H1 (cell line): Measurements from ENCODE around the gene CC2D2A. TPM values are rescaled to one million over a fixed set of nuclear protein-coding genes. Genes with fewer than 3 reads are reported as not detected.

Source experiments
- CTCF ChIA-PET: fragments of 300-600 bp; sonication (Branson Sonifier 250); formaldehyde crosslinking; loops from one replicate; lab custom pipeline; 2021; ENCODE audit not compliant: partially characterized antibody; lab: Charles Lee
- POLR2A ChIA-PET: fragments of 300-600 bp; sonication (Branson Sonifier 250); formaldehyde crosslinking; loops from one replicate; lab custom pipeline; 2021; ENCODE audit warnings: inconsistent platforms; ENCODE audit not compliant: partially characterized antibody; lab: Charles Lee
- DNase-seq, 2 experiments: peaks; one replicate each; pipeline versions ENCODE4 v3.0.0 to v3.0.0-alpha.2; 2010 to 2022; ENCODE audit warnings: low spot score in 2 of 2, low read depth in 1 of 2, mixed read lengths in 1 of 2
- FAIRE-seq: peaks from 2 replicates; lab custom pipeline; 2011; peaks lifted over from hg19 to GRCh38; lab: Jason Lieb, UNC
- H2AFZ ChIP-seq: 2 replicates; pipeline ENCODE4 v1.8.1; 2012; ENCODE audit warnings: low read length, inconsistent platforms
- H2AK5ac ChIP-seq: 2 replicates; pipeline ENCODE4 v1.6.1; 2013; ENCODE audit warnings: low read depth, low read length
- H2BK120ac ChIP-seq: replicated peaks from 2 replicates; pipeline ENCODE3; 2013; ENCODE audit warnings: low read depth, low read length, inconsistent platforms
- H2BK12ac ChIP-seq: 2 replicates; pipeline ENCODE4 v1.6.1; 2013; ENCODE audit warnings: low read depth, low read length
- H2BK15ac ChIP-seq: 2 replicates; pipeline ENCODE4 v1.6.1; 2013; ENCODE audit warnings: low read length
- H2BK20ac ChIP-seq: 2 replicates; pipeline ENCODE4 v1.6.1; 2013; ENCODE audit warnings: low read length
- H2BK5ac ChIP-seq: 2 replicates; pipeline ENCODE4 v1.6.1; 2013; ENCODE audit warnings: low read depth, low read length
- H3K14ac ChIP-seq: 2 replicates; pipeline ENCODE4 v1.6.1; 2013; ENCODE audit warnings: inconsistent platforms; ENCODE audit not compliant: insufficient read length
- H3K18ac ChIP-seq: 2 replicates; pipeline ENCODE4 v1.6.1; 2013; ENCODE audit warnings: low read length; ENCODE audit errors: extremely low read depth
- H3K23ac ChIP-seq: 2 replicates; pipeline ENCODE4 v1.6.1; 2013; ENCODE audit warnings: inconsistent platforms; ENCODE audit not compliant: insufficient read length
- H3K23me2 ChIP-seq: 2 replicates; pipeline ENCODE4 v1.6.1; 2013; ENCODE audit warnings: low read depth, low read length
- H3K27ac ChIP-seq: 2 replicates; pipeline ENCODE4 v1.6.1; 2011; ENCODE audit warnings: low read depth, low read length, inconsistent platforms
- H3K27me3 ChIP-seq, 4 experiments: replicated peaks in 1 of 4; 1 replicate in 1 of 4; 2 replicates in 3 of 4; pipeline versions ENCODE4 v1.6.1 to v1.8.1; 2011 to 2013; ENCODE audit warnings: low read length in 3 of 4, mild to moderate bottlenecking in 3 of 4, inconsistent platforms in 2 of 4, mixed read lengths in 2 of 4, moderate library complexity in 1 of 4; ENCODE audit not compliant: control insufficient read depth in 3 of 4, insufficient read depth in 3 of 4; ENCODE audit errors: extremely low read depth in 1 of 4
- H3K36me3 ChIP-seq, 4 experiments: 2 replicates each; pipeline versions ENCODE4 v1.6.1 to v1.8.1; 2011 to 2013; ENCODE audit warnings: mild to moderate bottlenecking in 4 of 4, low read length in 3 of 4, moderate library complexity in 2 of 4, control low read depth in 1 of 4, inconsistent platforms in 1 of 4; ENCODE audit not compliant: insufficient read depth in 4 of 4, control insufficient read depth in 2 of 4
- H3K4ac ChIP-seq: replicated peaks from 2 replicates; pipeline ENCODE3; 2013; ENCODE audit warnings: low read length, low read depth, mixed read lengths, inconsistent platforms; ENCODE audit not compliant: insufficient read length
- H3K4me1 ChIP-seq, 4 experiments: replicated peaks in 1 of 4; 1 replicate in 1 of 4; 2 replicates in 3 of 4; pipeline versions ENCODE4 v1.6.1 to v1.8.1; 2011 to 2013; ENCODE audit warnings: low read length in 3 of 4, inconsistent platforms in 2 of 4, mixed read lengths in 1 of 4; ENCODE audit not compliant: insufficient read depth in 4 of 4, control insufficient read depth in 3 of 4
- H3K4me2 ChIP-seq, 2 experiments: 2 replicates each; pipeline versions ENCODE4 v1.6.1 to v1.8.1; 2011 to 2013; ENCODE audit warnings: low read depth in 2 of 2, low read length in 2 of 2, control low read depth in 1 of 2, inconsistent platforms in 1 of 2, mild to moderate bottlenecking in 1 of 2; ENCODE audit not compliant: insufficient read depth in 1 of 2
- H3K4me3 ChIP-seq, 4 experiments: fragments of 200-600, 300-600 bp in 1 of 4; sonication (generic), shearing (Covaris generic), sonication (Bioruptor Twin) in 1 of 4; 2 replicates each; pipeline versions ENCODE4 v1.5.1 to v1.8.1; 2011 to 2016; ENCODE audit warnings: low read length in 4 of 4, low read depth in 3 of 4, control low read depth in 2 of 4, inconsistent platforms in 2 of 4, mild to moderate bottlenecking in 2 of 4, mixed read lengths in 1 of 4, moderate library complexity in 1 of 4; ENCODE audit not compliant: insufficient read depth in 2 of 4; ENCODE audit errors: extremely low read depth in 1 of 4
- H3K56ac ChIP-seq: replicated peaks from 2 replicates; pipeline ENCODE3; 2013; ENCODE audit warnings: low read depth, mild to moderate bottlenecking, mixed read lengths, low read length, inconsistent platforms; ENCODE audit not compliant: insufficient read length
- H3K79me1 ChIP-seq: 2 replicates; pipeline ENCODE4 v1.6.1; 2013; ENCODE audit warnings: low read depth, low read length, control low read depth
- H3K79me2 ChIP-seq, 2 experiments: 2 replicates each; pipeline versions ENCODE4 v1.6.1 to v1.8.1; 2012 to 2013; ENCODE audit warnings: low read length in 2 of 2, mild to moderate bottlenecking in 2 of 2, inconsistent platforms in 1 of 2; ENCODE audit not compliant: insufficient read depth in 2 of 2, control insufficient read depth in 1 of 2
- H3K9ac ChIP-seq, 4 experiments: replicated peaks in 1 of 4; 1 replicate in 1 of 4; 2 replicates in 3 of 4; pipeline versions ENCODE4 v1.6.1 to v1.8.1; 2011 to 2013; ENCODE audit warnings: low read depth in 3 of 4, low read length in 3 of 4, control low read depth in 2 of 4, mild to moderate bottlenecking in 2 of 4, moderate library complexity in 2 of 4, inconsistent platforms in 1 of 4; ENCODE audit errors: extremely low read depth in 1 of 4
- H3K9me3 ChIP-seq, 2 experiments: 2 replicates each; pipeline versions ENCODE4 v1.6.1 to v1.8.1; 2012 to 2013; ENCODE audit warnings: mild to moderate bottlenecking in 2 of 2, moderate library complexity in 2 of 2, control low read depth in 1 of 2, inconsistent platforms in 1 of 2, low read depth in 1 of 2, low read length in 1 of 2, mixed read lengths in 1 of 2; ENCODE audit not compliant: insufficient read depth in 2 of 2
- H4K20me1 ChIP-seq, 2 experiments: replicated peaks in 1 of 2; 2 replicates each; pipeline versions ENCODE3 to v1.8.1; 2011 to 2013; ENCODE audit warnings: inconsistent platforms in 2 of 2, low read length in 2 of 2, mild to moderate bottlenecking in 1 of 2; ENCODE audit not compliant: insufficient read depth in 2 of 2, control insufficient read depth in 1 of 2
- H4K5ac ChIP-seq: 2 replicates; pipeline ENCODE4 v1.6.1; 2013; ENCODE audit warnings: low read length, low read depth, mixed read lengths, inconsistent platforms; ENCODE audit not compliant: insufficient read length
- H4K8ac ChIP-seq: 2 replicates; pipeline ENCODE4 v1.8.0; 2013; ENCODE audit warnings: mild to moderate bottlenecking, moderate library complexity, low read length, inconsistent platforms; ENCODE audit not compliant: insufficient read depth; ENCODE audit errors: extremely low read depth
- H4K91ac ChIP-seq: replicated peaks from 2 replicates; pipeline ENCODE3; 2013; ENCODE audit warnings: low read length, mixed read lengths, inconsistent platforms; ENCODE audit not compliant: insufficient read length
- ATF2 ChIP-seq: IDR thresholded peaks from 2 replicates; pipeline ENCODE4 v1.6.1; 2012; ENCODE audit warnings: low read length, inconsistent platforms
- CEBPB ChIP-seq: IDR thresholded peaks from 2 replicates; pipeline ENCODE4 v1.6.1; 2012; ENCODE audit warnings: low read depth, low read length
- HDAC6 ChIP-seq: IDR thresholded peaks from one replicate; pipeline ENCODE4 v1.7.1; 2012; ENCODE audit warnings: low read depth, mild to moderate bottlenecking, inconsistent platforms, low read length, moderate library complexity
- MAFK ChIP-seq: IDR thresholded peaks from 2 replicates; pipeline ENCODE4 v1.6.1; 2012; ENCODE audit warnings: low read depth, mild to moderate bottlenecking, improper control_type of control experiment, low read length
- NANOG ChIP-seq: IDR thresholded peaks from 2 replicates; pipeline ENCODE4 v1.6.1; 2011; ENCODE audit warnings: low read length, low read depth, mild to moderate bottlenecking, inconsistent platforms; ENCODE audit not compliant: insufficient read depth, poor library complexity, severe bottlenecking
- POLR2A ChIP-seq, 2 experiments: IDR thresholded peaks; 1 replicate in 1 of 2; 2 replicates in 1 of 2; pipeline ENCODE4 v1.6.1; 2011; ENCODE audit warnings: low read depth in 2 of 2, low read length in 2 of 2, mild to moderate bottlenecking in 2 of 2; ENCODE audit errors: control extremely low read depth in 1 of 2
- RNF2 ChIP-seq: fragments of 200-900, 300-1000 bp; sonication (generic); IDR thresholded peaks from 2 replicates; pipeline ENCODE4 v1.7.1; 2016; ENCODE audit warnings: borderline replicate concordance, low read depth, mild to moderate bottlenecking, antibody characterized with exemption, low read length; ENCODE audit not compliant: poor library complexity, severe bottlenecking; ENCODE audit errors: missing control alignments
- SIN3A ChIP-seq, 2 experiments: IDR thresholded peaks in 1 of 2; conservative IDR thresholded peaks in 1 of 2; 2 replicates each; pipeline ENCODE4 v1.6.1; 2011 to 2012; ENCODE audit warnings: low read length in 2 of 2, improper control_type of control experiment in 1 of 2, low read depth in 1 of 2, mild to moderate bottlenecking in 1 of 2
- WGBS, 2 experiments: shearing (Covaris generic) in 1 of 2; methylation state at CpG; one replicate each; pipeline versions ENCODE4 v1.1.6 to v1.1.7; 2013 to 2015; ENCODE audit warnings: low lambda C conversion rate in 2 of 2, mixed read lengths in 2 of 2, inconsistent platforms in 1 of 2, low coverage in 1 of 2, missing lambda C conversion rate in 1 of 2; ENCODE audit not compliant: insufficient replicate concordance in 2 of 2, insufficient coverage in 1 of 2, insufficient read length in 1 of 2; ENCODE audit errors: extremely low coverage in 1 of 2, missing lambda C conversion rate in 1 of 2; 5-methylcytosine and 5-hydroxymethylcytosine counted together
- polyA plus RNA-seq, 7 experiments: library from polyadenylated mRNA; depleted of rRNA in 3 of 7; stranded (reverse) in 5 of 7; unstranded in 2 of 7; fragments of >200 nt in 5 of 7; fragments of 200-250 nt in 2 of 7; gene quantifications; 1 replicate in 5 of 7; 2 replicates in 1 of 7; 4 replicates in 1 of 7; pipeline versions ENCODE4 v1.2.1 to v1.2.3, GENCODE V29; 2011 to 2013; ENCODE audit warnings: missing spikeins in 2 of 7, mixed read lengths in 2 of 7
- total RNA-seq: library from RNA; stranded (reverse); fragmentation: NEBNext Ultra II Directional; extraction: Animal tissue kit (Norgen Biotek cat#: 25700); gene quantifications from 2 replicates; pipeline ENCODE4 v1.2.1, GENCODE V29; 2021

Gene CC2D2A
- total and polyA plus RNA-seq, 2 of the 8 experiments (the other 6 are each of a cell fraction or from before 2014, with no cell fraction given) = 11.0 to 12.2 TPM

GRCh38 chr4:15479089-15479912 is 9.6 kb downstream of the CC2D2A start:
- Histone ChIP-seq H3K36me3 (no peaks in the 10 kb centered on the region), H4K5ac (peak overlapping the region; percentile 89), H4K91ac (peak overlapping the region; percentile 81), H2AFZ (peak overlapping the region; percentile 98), H3K18ac (peak overlapping the region; percentile 88), H3K27me3 (no peaks in the 10 kb centered on the region), H2BK5ac (peak overlapping the region; percentile 97), H2AK5ac (no peak overlapping the region; the same call in 1 of the 2 replicates), H3K56ac (peak overlapping the region; percentile 80), H3K9ac (peak overlapping the region in 3 of 4 experiments; percentile 74 to 92 (median 91); a peak in 6 of 7 replicates), H3K79me2 (no peaks in the 10 kb centered on the region), H3K4me3 (peak overlapping the region; percentile 40 to 69 (median 66)), H3K14ac (no peak overlapping the region), H3K4me1 (peaks cover 3 to 6% (median 5%) of the 10 kb centered on the region in 4 experiments; a peak in 5 of 7 replicates), H3K79me1 (no peaks in the 10 kb centered on the region), H2BK20ac (peak overlapping the region; percentile 84; the same call in 1 of the 2 replicates), H3K4me2 (peak overlapping the region; percentile 60 to 83), H3K4ac (peak overlapping the region; percentile 24), H2BK120ac (peak overlapping the region; percentile 88), H3K27ac (peak overlapping the region; percentile 86), H4K8ac (peak overlapping the region; percentile 90), H3K23me2 (peaks cover 2% of the 10 kb centered on the region), H2BK12ac (peak overlapping the region; percentile 77), H2BK15ac (peak overlapping the region; percentile 95; the same call in 1 of the 2 replicates), H4K20me1 (no peaks in the 10 kb centered on the region), H3K9me3 (no peaks in the 10 kb centered on the region), H3K23ac (no peak overlapping the region)
- FAIRE-seq (peak; percentile 98), DNase-seq (peak; percentile 73 to 87)
- ChIA-PET CTCF (interaction anchor here (0.5 to 1.8 kb wide), 42 partner anchors 8 to 522 kb away, joined by 3 to 15 read pairs (median 4); partner anchors contain the start of genes CC2D2A and CD38), POLR2A (interaction anchor here (0.7 to 3.8 kb wide), 11 partner anchors 10 to 404 kb away, joined by 3 to 52 read pairs (median 4); partner anchors contain the start of genes CC2D2A and FBXL5)
- 11% methylated on average over 11 of the region's 11 CpGs; no CpG with 5 or more reads in 1 of the 2 experiments for WGBS, 2 experiments
- TF ChIP-seq MAFK = 0 out of 2 replicates have a peak, but pooled peaks have one; percentile 9
- TF ChIP-seq CEBPB = peak; percentile 2; the same call in 1 of the 2 replicates
- peak; percentile 60 for TF ChIP-seq NANOG
- no peak for TF ChIP-seq RNF2
- no peak for TF ChIP-seq HDAC6
- TF ChIP-seq ATF2 = peak; percentile 55; the same call in 1 of the 2 replicates
- no peak for TF ChIP-seq SIN3A (conservative IDR thresholded peaks at IDR 0.05 in 1 of 2, IDR thresholded peaks at IDR 0.05 in 1 of 2; ENCODE audit: low read depth in 1 of 2, low read length in 2 of 2)
- peak; percentile 55 to 85 for TF ChIP-seq POLR2A (IDR thresholded peaks at IDR 0.05; ENCODE audit: control extremely low read depth in 1 of 2, low read depth in 2 of 2, low read length in 2 of 2)
